SK-N-SH treated with all-trans-retinoic acid at 6 μM for 48 hours (cell line): ENCODE results near the gene DSP.

ENCODE experiments used
- ATAC-seq: fragments of 200-7000 bp; cut with Tn5 transposase; 3 replicates; pipeline ENCODE4 v1.9.1; 2020; ENCODE audit warnings: mild to moderate bottlenecking, moderate library complexity
- ARNTL ChIP-seq: fragments of 450-650 bp; formaldehyde crosslinking; IDR thresholded peaks from 2 replicates; pipeline ENCODE4 v1.5.0; 2020; ENCODE audit warnings: low read depth, mild to moderate bottlenecking, moderate library complexity, borderline replicate concordance
- BACH2 ChIP-seq: fragments of 250-450 bp; sonication (Bioruptor Pico); IDR thresholded peaks from 2 replicates; pipeline ENCODE4 v1.9.0; 2021; ENCODE audit warnings: mild to moderate bottlenecking, borderline replicate concordance
- ESRRG ChIP-seq: fragments of 250-450 bp; sonication (Bioruptor Pico); IDR thresholded peaks from 2 replicates; pipeline ENCODE4 v1.6.1; 2021; ENCODE audit warnings: mild to moderate bottlenecking
- ISL1 ChIP-seq: fragments of 250-450 bp; sonication (Bioruptor Pico); IDR thresholded peaks from 2 replicates; pipeline ENCODE4 v2.1.2; 2022; ENCODE audit warnings: mild to moderate bottlenecking, moderate library complexity
- OSR1 ChIP-seq: fragments of 250-450 bp; sonication (Bioruptor Pico); IDR thresholded peaks from 2 replicates; pipeline ENCODE4 v1.8.0; 2022; ENCODE audit warnings: moderate library complexity, mild to moderate bottlenecking, inconsistent platforms
- PPARA ChIP-seq: fragments of 250-450 bp; sonication (Bioruptor Pico); IDR thresholded peaks from 2 replicates; pipeline ENCODE4 v1.5.0; 2020; ENCODE audit warnings: mild to moderate bottlenecking, borderline replicate concordance
- SNAI2 ChIP-seq: fragments of 250-450 bp; sonication (Bioruptor Pico); IDR thresholded peaks from 2 replicates; pipeline ENCODE4 v1.5.0; 2020; ENCODE audit warnings: mild to moderate bottlenecking, moderate library complexity
- TCF4 ChIP-seq: fragments of 250-450 bp; sonication (Bioruptor Pico); IDR thresholded peaks from 2 replicates; pipeline ENCODE4 v1.8.0; 2021; ENCODE audit warnings: mild to moderate bottlenecking, moderate library complexity, borderline replicate concordance
- TOX ChIP-seq: fragments of 250-450 bp; sonication (Bioruptor Pico); IDR thresholded peaks from 2 replicates; pipeline ENCODE4 v1.8.0; 2021; ENCODE audit warnings: mild to moderate bottlenecking, moderate library complexity, borderline replicate concordance
- ZFP3 ChIP-seq: fragments of 250-450 bp; sonication (Bioruptor Pico); IDR thresholded peaks from 2 replicates; pipeline ENCODE4 v1.5.0; 2020; ENCODE audit warnings: mild to moderate bottlenecking, moderate library complexity
- ZFP30 ChIP-seq: fragments of 450-650 bp; formaldehyde crosslinking; IDR thresholded peaks from 2 replicates; pipeline ENCODE4 v1.5.0; 2022; ENCODE audit warnings: mild to moderate bottlenecking, moderate library complexity
- ZNF565 ChIP-seq: fragments of 450-650 bp; formaldehyde crosslinking; conservative IDR thresholded peaks from 2 replicates; pipeline ENCODE4 v1.5.0; 2020; ENCODE audit warnings: low read depth, mild to moderate bottlenecking, moderate library complexity
- ZNF70 ChIP-seq: fragments of 450-650 bp; formaldehyde crosslinking; IDR thresholded peaks from 2 replicates; pipeline ENCODE4 v1.5.0; 2020; ENCODE audit warnings: mild to moderate bottlenecking, moderate library complexity
- ZNF8 ChIP-seq: fragments of 450-650 bp; formaldehyde crosslinking; IDR thresholded peaks from 2 replicates; pipeline ENCODE4 v1.5.0; 2020; ENCODE audit warnings: mild to moderate bottlenecking, moderate library complexity
- TF ChIP-seq, protein P1 (sequence below): fragments of 250-450 bp; sonication (Bioruptor Pico); IDR thresholded peaks from 2 replicates; pipeline ENCODE4 v1.5.1; 2021; ENCODE audit warnings: mild to moderate bottlenecking, moderate library complexity
- TF ChIP-seq, protein P2 (sequence below): fragments of 250-450 bp; sonication (Bioruptor Pico); IDR thresholded peaks from 2 replicates; pipeline ENCODE4 v1.5.1; 2020; ENCODE audit warnings: low read depth, mild to moderate bottlenecking, moderate library complexity
- TF ChIP-seq, protein P3 (sequence below): fragments of 250-450 bp; sonication (Bioruptor Pico); IDR thresholded peaks from 2 replicates; pipeline ENCODE4 v1.8.0; 2020; ENCODE audit warnings: mild to moderate bottlenecking, moderate library complexity, borderline replicate concordance
- TF ChIP-seq, protein P4 (sequence below): fragments of 250-450 bp; sonication (Bioruptor Pico); IDR thresholded peaks from 2 replicates; pipeline ENCODE4 v1.5.0; 2020; ENCODE audit warnings: mild to moderate bottlenecking, moderate library complexity

DSP gene, protein sequence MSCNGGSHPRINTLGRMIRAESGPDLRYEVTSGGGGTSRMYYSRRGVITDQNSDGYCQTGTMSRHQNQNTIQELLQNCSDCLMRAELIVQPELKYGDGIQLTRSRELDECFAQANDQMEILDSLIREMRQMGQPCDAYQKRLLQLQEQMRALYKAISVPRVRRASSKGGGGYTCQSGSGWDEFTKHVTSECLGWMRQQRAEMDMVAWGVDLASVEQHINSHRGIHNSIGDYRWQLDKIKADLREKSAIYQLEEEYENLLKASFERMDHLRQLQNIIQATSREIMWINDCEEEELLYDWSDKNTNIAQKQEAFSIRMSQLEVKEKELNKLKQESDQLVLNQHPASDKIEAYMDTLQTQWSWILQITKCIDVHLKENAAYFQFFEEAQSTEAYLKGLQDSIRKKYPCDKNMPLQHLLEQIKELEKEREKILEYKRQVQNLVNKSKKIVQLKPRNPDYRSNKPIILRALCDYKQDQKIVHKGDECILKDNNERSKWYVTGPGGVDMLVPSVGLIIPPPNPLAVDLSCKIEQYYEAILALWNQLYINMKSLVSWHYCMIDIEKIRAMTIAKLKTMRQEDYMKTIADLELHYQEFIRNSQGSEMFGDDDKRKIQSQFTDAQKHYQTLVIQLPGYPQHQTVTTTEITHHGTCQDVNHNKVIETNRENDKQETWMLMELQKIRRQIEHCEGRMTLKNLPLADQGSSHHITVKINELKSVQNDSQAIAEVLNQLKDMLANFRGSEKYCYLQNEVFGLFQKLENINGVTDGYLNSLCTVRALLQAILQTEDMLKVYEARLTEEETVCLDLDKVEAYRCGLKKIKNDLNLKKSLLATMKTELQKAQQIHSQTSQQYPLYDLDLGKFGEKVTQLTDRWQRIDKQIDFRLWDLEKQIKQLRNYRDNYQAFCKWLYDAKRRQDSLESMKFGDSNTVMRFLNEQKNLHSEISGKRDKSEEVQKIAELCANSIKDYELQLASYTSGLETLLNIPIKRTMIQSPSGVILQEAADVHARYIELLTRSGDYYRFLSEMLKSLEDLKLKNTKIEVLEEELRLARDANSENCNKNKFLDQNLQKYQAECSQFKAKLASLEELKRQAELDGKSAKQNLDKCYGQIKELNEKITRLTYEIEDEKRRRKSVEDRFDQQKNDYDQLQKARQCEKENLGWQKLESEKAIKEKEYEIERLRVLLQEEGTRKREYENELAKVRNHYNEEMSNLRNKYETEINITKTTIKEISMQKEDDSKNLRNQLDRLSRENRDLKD (N-terminal part only)

DNA sequence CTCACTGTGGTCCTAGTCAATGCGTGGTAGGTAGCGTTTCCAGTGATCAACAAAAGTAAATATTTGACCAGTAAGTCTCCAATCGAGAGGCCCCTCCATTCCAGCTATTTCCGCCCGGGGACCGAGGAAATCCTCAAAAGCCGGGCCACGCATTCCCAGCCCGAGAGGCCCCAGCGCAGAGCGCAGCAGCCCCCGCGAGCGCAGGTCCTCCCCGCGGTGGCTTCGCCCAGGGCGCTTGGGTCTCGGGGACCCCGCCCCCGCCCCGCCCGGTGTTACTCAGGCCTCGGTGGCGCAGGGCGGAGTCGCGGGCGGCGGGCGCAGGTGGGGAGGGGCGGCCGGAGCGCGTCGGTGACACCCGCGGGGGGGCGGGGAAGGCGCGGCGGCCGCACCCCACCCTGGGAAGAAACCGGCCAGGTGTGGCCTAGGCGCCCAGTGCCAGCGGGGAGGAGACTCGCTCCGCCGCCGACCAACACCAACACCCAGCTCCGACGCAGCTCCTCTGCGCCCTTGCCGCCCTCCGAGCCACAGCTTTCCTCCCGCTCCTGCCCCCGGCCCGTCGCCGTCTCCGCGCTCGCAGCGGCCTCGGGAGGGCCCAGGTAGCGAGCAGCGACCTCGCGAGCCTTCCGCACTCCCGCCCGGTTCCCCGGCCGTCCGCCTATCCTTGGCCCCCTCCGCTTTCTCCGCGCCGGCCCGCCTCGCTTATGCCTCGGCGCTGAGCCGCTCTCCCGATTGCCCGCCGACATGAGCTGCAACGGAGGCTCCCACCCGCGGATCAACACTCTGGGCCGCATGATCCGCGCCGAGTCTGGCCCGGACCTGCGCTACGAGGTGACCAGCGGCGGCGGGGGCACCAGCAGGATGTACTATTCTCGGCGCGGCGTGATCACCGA is at the start of gene DSP:
DSP (plus strand) TSS at position 497 of the 890 bp plus-strand sequence; CDS start at position 742, 245 bp downstream.
- TF ChIP-seq ESRRG: no peak
- TF ChIP-seq ZFP30: no peak
- no peak for TF ChIP-seq BACH2 (CRISPR knock-in tag)
- TF ChIP-seq ZFP3 (CRISPR knock-in tag): no peak
- TF ChIP-seq SNAI2 (CRISPR knock-in tag): no peak
- TF ChIP-seq, protein P1, sequence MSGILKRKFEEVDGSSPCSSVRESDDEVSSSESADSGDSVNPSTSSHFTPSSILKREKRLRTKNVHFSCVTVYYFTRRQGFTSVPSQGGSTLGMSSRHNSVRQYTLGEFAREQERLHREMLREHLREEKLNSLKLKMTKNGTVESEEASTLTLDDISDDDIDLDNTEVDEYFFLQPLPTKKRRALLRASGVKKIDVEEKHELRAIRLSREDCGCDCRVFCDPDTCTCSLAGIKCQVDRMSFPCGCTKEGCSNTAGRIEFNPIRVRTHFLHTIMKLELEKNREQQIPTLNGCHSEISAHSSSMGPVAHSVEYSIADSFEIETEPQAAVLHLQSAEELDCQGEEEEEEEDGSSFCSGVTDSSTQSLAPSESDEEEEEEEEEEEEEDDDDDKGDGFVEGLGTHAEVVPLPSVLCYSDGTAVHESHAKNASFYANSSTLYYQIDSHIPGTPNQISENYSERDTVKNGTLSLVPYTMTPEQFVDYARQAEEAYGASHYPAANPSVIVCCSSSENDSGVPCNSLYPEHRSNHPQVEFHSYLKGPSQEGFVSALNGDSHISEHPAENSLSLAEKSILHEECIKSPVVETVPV (CRISPR knock-in tag): no peak
- TF ChIP-seq, protein P2, sequence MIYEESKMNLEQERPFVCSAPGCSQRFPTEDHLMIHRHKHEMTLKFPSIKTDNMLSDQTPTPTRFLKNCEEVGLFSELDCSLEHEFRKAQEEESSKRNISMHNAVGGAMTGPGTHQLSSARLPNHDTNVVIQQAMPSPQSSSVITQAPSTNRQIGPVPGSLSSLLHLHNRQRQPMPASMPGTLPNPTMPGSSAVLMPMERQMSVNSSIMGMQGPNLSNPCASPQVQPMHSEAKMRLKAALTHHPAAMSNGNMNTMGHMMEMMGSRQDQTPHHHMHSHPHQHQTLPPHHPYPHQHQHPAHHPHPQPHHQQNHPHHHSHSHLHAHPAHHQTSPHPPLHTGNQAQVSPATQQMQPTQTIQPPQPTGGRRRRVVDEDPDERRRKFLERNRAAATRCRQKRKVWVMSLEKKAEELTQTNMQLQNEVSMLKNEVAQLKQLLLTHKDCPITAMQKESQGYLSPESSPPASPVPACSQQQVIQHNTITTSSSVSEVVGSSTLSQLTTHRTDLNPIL: no peak
- no peak for TF ChIP-seq ZNF70 (CRISPR knock-in tag)
- no peak for TF ChIP-seq ZNF565 (CRISPR knock-in tag)
- TF ChIP-seq PPARA (CRISPR knock-in tag): no peak
- no peak for TF ChIP-seq TOX (CRISPR knock-in tag)
- TF ChIP-seq, protein P3, sequence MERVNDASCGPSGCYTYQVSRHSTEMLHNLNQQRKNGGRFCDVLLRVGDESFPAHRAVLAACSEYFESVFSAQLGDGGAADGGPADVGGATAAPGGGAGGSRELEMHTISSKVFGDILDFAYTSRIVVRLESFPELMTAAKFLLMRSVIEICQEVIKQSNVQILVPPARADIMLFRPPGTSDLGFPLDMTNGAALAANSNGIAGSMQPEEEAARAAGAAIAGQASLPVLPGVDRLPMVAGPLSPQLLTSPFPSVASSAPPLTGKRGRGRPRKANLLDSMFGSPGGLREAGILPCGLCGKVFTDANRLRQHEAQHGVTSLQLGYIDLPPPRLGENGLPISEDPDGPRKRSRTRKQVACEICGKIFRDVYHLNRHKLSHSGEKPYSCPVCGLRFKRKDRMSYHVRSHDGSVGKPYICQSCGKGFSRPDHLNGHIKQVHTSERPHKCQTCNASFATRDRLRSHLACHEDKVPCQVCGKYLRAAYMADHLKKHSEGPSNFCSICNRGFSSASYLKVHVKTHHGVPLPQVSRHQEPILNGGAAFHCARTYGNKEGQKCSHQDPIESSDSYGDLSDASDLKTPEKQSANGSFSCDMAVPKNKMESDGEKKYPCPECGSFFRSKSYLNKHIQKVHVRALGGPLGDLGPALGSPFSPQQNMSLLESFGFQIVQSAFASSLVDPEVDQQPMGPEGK (CRISPR knock-in tag): no peak
- no peak for TF ChIP-seq ISL1 (CRISPR knock-in tag)
- no peak for TF ChIP-seq ZNF8 (CRISPR knock-in tag)
- TF ChIP-seq, all 23 proteins: peak for 0
- peak; percentile 51 for ATAC-seq

DNA sequence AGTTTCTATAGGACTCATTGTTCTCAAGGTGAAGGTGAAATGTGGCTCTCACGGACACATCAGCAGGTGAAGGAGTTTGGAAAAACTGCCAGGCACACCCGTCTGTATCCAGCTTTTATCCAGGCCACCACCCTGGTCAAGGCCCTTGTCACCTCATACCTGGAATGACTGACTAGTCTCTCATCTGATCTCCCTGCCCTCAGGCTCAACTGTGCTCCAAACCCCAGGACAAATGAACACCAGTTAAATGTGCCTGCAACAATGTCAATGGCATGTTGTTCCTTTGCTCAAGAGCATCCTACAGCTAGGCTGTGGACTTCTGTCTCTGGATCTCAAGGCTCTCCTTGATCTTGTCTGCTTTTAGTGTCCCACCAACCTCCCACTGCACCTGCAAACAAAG is 47.6 kb upstream of the DSP start:
- ATAC-seq: no peak
- no peak for TF ChIP-seq ZFP30
- no peak for TF ChIP-seq ZNF565 (CRISPR knock-in tag)
- TF ChIP-seq, protein P1 (CRISPR knock-in tag): no peak
- TF ChIP-seq ARNTL (CRISPR knock-in tag): no peak
- no peak for TF ChIP-seq ZNF8 (CRISPR knock-in tag)
- TF ChIP-seq, protein P2: no peak
- TF ChIP-seq TCF4 (CRISPR knock-in tag): no peak
- no peak for TF ChIP-seq PPARA (CRISPR knock-in tag)
- TF ChIP-seq, protein P3 (CRISPR knock-in tag): no peak
- no peak for TF ChIP-seq OSR1 (CRISPR knock-in tag)
- TF ChIP-seq ISL1 (CRISPR knock-in tag): no peak
- no peak for TF ChIP-seq ZFP3 (CRISPR knock-in tag)
- no peak for TF ChIP-seq ESRRG
- no peak for TF ChIP-seq TOX (CRISPR knock-in tag)
- TF ChIP-seq BACH2 (CRISPR knock-in tag): no peak
- TF ChIP-seq, protein P4, sequence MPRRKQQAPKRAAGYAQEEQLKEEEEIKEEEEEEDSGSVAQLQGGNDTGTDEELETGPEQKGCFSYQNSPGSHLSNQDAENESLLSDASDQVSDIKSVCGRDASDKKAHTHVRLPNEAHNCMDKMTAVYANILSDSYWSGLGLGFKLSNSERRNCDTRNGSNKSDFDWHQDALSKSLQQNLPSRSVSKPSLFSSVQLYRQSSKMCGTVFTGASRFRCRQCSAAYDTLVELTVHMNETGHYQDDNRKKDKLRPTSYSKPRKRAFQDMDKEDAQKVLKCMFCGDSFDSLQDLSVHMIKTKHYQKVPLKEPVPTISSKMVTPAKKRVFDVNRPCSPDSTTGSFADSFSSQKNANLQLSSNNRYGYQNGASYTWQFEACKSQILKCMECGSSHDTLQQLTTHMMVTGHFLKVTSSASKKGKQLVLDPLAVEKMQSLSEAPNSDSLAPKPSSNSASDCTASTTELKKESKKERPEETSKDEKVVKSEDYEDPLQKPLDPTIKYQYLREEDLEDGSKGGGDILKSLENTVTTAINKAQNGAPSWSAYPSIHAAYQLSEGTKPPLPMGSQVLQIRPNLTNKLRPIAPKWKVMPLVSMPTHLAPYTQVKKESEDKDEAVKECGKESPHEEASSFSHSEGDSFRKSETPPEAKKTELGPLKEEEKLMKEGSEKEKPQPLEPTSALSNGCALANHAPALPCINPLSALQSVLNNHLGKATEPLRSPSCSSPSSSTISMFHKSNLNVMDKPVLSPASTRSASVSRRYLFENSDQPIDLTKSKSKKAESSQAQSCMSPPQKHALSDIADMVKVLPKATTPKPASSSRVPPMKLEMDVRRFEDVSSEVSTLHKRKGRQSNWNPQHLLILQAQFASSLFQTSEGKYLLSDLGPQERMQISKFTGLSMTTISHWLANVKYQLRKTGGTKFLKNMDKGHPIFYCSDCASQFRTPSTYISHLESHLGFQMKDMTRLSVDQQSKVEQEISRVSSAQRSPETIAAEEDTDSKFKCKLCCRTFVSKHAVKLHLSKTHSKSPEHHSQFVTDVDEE (CRISPR knock-in tag): no peak
- TF ChIP-seq SNAI2 (CRISPR knock-in tag): no peak
